Fibroblast of mammary gland (primary cell): ENCODE data around the gene ZNF75A.

Source experiments
- DNase-seq: peaks from one replicate; pipeline ENCODE4 v3.0.0-alpha.2; 2010; ENCODE audit warnings: low read depth
- H3K4me3 ChIP-seq: 2 replicates; pipeline ENCODE4 v1.5.1; 2011; ENCODE audit warnings: low read depth, mild to moderate bottlenecking, low read length, moderate library complexity; ENCODE audit not compliant: control insufficient read depth
- TF ChIP-seq, protein P1 (sequence below): conservative IDR thresholded peaks from 2 replicates; pipeline ENCODE4 v1.5.1; 2011; ENCODE audit warnings: low read depth, low read length, inconsistent platforms; ENCODE audit not compliant: control insufficient read depth, insufficient read depth

Gene ZNF75A

DNA sequence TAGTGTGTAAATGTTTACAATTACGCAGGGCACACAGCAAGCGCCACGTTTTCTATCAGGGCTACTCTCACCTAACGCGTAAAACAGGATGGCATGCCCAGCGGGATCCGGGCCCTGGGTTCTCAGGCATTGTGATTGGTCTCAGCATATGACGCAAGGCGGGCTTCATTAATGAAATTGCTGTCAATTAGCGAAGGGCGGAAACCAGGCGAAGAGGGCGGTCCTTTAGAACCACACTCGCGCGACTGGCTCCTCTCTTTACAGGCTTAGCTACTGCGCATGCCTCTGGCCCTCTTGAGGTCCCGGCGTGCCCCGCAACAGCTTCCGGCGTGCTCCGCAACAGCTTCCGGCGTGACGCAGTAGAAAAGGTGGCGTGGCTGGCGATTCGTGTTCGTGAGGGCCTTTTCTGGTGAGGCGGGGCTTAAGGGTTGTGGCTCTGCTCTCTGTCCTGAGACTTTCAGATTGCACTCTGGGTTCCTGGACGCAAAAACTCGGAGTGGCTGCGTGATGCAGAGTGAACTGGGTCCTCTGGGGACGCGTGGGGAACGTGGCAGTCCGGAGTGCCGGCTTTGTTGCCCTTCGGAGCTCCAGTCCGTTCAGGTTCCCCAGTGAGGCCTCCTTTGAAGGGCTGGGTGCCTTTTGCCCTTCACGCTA, 59.6 kb downstream of the ZNF75A start:
- peak overlapping the region; percentile 62 for H3K4me3 ChIP-seq
- TF ChIP-seq, protein P1, sequence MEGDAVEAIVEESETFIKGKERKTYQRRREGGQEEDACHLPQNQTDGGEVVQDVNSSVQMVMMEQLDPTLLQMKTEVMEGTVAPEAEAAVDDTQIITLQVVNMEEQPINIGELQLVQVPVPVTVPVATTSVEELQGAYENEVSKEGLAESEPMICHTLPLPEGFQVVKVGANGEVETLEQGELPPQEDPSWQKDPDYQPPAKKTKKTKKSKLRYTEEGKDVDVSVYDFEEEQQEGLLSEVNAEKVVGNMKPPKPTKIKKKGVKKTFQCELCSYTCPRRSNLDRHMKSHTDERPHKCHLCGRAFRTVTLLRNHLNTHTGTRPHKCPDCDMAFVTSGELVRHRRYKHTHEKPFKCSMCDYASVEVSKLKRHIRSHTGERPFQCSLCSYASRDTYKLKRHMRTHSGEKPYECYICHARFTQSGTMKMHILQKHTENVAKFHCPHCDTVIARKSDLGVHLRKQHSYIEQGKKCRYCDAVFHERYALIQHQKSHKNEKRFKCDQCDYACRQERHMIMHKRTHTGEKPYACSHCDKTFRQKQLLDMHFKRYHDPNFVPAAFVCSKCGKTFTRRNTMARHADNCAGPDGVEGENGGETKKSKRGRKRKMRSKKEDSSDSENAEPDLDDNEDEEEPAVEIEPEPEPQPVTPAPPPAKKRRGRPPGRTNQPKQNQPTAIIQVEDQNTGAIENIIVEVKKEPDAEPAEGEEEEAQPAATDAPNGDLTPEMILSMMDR, result no peak
- peak; percentile 96 for DNase-seq
